ENCODE results near the gene OR52M1. TPM values are rescaled to one million over a fixed set of nuclear protein-coding genes. Genes with fewer than 3 reads are reported as not detected.

The OR52M1 gene
- total RNA-seq (not detected), polyA plus RNA-seq (not detected)
- long read RNA-seq, donor 1, result 0 reads
- long read RNA-seq, donor 2, result 0 reads
- long read RNA-seq, donor 3, result 0 reads
- long read RNA-seq, donor 4, result 0 reads
- long read RNA-seq, donor 5, result 0 reads
- long read RNA-seq, donor 6, result 0 reads
- long read RNA-seq, donor 7, result 0 reads
- long read RNA-seq, donor 8, partial matches to known transcripts, result 0 of 1 reads
- long read RNA-seq, donor 8, other reads (novel, unspliced or antisense), result 0 of 1 reads
- long read RNA-seq, donor 9, result 0 reads
- long read RNA-seq, donor 10, result 0 reads

- Histone ChIP-seq H3K9me3 (ENCODE audit: control insufficient read depth in 2 of 2, insufficient read depth in 1 of 2, low read length in 1 of 2) (no peaks in the 10 kb centered on the region), H3K4me3 (ENCODE audit: low read length in 2 of 2) (no peak within 1 kb of the TSS), H3K27ac (ENCODE audit: low read depth in 1 of 2, low read length in 1 of 2) (no peak within 1 kb of the TSS), H3K27me3 (ENCODE audit: control insufficient read depth in 2 of 2, insufficient read depth in 1 of 2, low read length in 1 of 2) (no peaks in the 10 kb centered on the region), H3K36me3 (ENCODE audit: control insufficient read depth in 2 of 2, insufficient read depth in 2 of 2, low read length in 1 of 2) (no peaks in the 10 kb centered on the region), H3K4me1 (ENCODE audit: control insufficient read depth in 2 of 2, insufficient read depth in 2 of 2, low read length in 2 of 2) (no peaks in the 10 kb centered on the region)
- DNase-seq (ENCODE audit: low read depth in 6 of 9, low spot score in 9 of 9), result no peak
- 95% methylated on average over 5 of the region's 5 CpGs for WGBS
Observed at GRCh38 chr11:4544891-4545290, at the start of gene OR52M1. Gene OR52M1, plus strand, starts transcription at chr11:4545191. Its CDS starts 0 bp downstream, at chr11:4545191.

- 80% methylated on average over 7 of the region's 7 CpGs for WGBS
- H3K27me3 ChIP-seq (ENCODE audit: control insufficient read depth in 2 of 2, insufficient read depth in 1 of 2, low read length in 1 of 2), result peaks cover 0 to 9% of the 10 kb centered on the region in 2 donors
- no peak overlapping the region for H3K4me3 ChIP-seq (ENCODE audit: low read length in 2 of 2)
- H3K4me1 ChIP-seq (ENCODE audit: control insufficient read depth in 2 of 2, insufficient read depth in 2 of 2, low read length in 2 of 2), result no peaks in the 10 kb centered on the region
- no peaks in the 10 kb centered on the region for H3K36me3 ChIP-seq (ENCODE audit: control insufficient read depth in 2 of 2, insufficient read depth in 2 of 2, low read length in 1 of 2)
- no peak overlapping the region for H3K27ac ChIP-seq (ENCODE audit: low read depth in 1 of 2, low read length in 1 of 2)
- H3K9me3 ChIP-seq (ENCODE audit: control insufficient read depth in 2 of 2, insufficient read depth in 1 of 2, low read length in 1 of 2), result no peaks in the 10 kb centered on the region
- DNase-seq (ENCODE audit: low read depth in 6 of 9, low spot score in 9 of 9), result no peak
Observed at GRCh38 chr11:4495487-4495886, 49.5 kb upstream of the OR52M1 start.

- 83% methylated on average over 6 of the region's 6 CpGs for WGBS
- Histone ChIP-seq H3K27me3 (ENCODE audit: control insufficient read depth in 2 of 2, insufficient read depth in 1 of 2, low read length in 1 of 2) (peaks cover 0 to 9% of the 10 kb centered on the region in 2 donors), H3K4me1 (ENCODE audit: control insufficient read depth in 2 of 2, insufficient read depth in 2 of 2, low read length in 2 of 2) (no peaks in the 10 kb centered on the region), H3K27ac (ENCODE audit: low read depth in 1 of 2, low read length in 1 of 2) (no peak overlapping the region), H3K4me3 (ENCODE audit: low read length in 2 of 2) (no peak overlapping the region), H3K9me3 (ENCODE audit: control insufficient read depth in 2 of 2, insufficient read depth in 1 of 2, low read length in 1 of 2) (no peaks in the 10 kb centered on the region), H3K36me3 (ENCODE audit: control insufficient read depth in 2 of 2, insufficient read depth in 2 of 2, low read length in 1 of 2) (no peaks in the 10 kb centered on the region)
- DNase-seq (ENCODE audit: low read depth in 6 of 9, low spot score in 9 of 9), result no peak
Observed at GRCh38 chr11:4495986-4496385, 49.0 kb upstream of the OR52M1 start.

GRCh38 chr11:4496557-4497248, 48.3 kb upstream of the OR52M1 start:
- Histone ChIP-seq H3K27ac (ENCODE audit: low read depth in 1 of 2, low read length in 1 of 2) (no peak overlapping the region), H3K4me1 (ENCODE audit: control insufficient read depth in 2 of 2, insufficient read depth in 2 of 2, low read length in 2 of 2) (no peaks in the 10 kb centered on the region), H3K36me3 (ENCODE audit: control insufficient read depth in 2 of 2, insufficient read depth in 2 of 2, low read length in 1 of 2) (no peaks in the 10 kb centered on the region), H3K4me3 (ENCODE audit: low read length in 2 of 2) (no peak overlapping the region), H3K27me3 (ENCODE audit: control insufficient read depth in 2 of 2, insufficient read depth in 1 of 2, low read length in 1 of 2) (peaks cover 0 to 9% of the 10 kb centered on the region in 2 donors), H3K9me3 (ENCODE audit: control insufficient read depth in 2 of 2, insufficient read depth in 1 of 2, low read length in 1 of 2) (no peaks in the 10 kb centered on the region)
- DNase-seq (ENCODE audit: low read depth in 6 of 9, low spot score in 9 of 9), result no peak
- WGBS, result 89% methylated on average over 15 of the region's 15 CpGs

GRCh38 chr11:4508886-4509285, 36.1 kb upstream of the OR52M1 start:
- 38% methylated on average over 2 of the region's 2 CpGs for WGBS
- Histone ChIP-seq H3K9me3 (ENCODE audit: control insufficient read depth in 2 of 2, insufficient read depth in 1 of 2, low read length in 1 of 2) (no peaks in the 10 kb centered on the region), H3K27ac (ENCODE audit: low read depth in 1 of 2, low read length in 1 of 2) (no peak overlapping the region), H3K4me3 (ENCODE audit: low read length in 2 of 2) (no peak overlapping the region), H3K4me1 (ENCODE audit: control insufficient read depth in 2 of 2, insufficient read depth in 2 of 2, low read length in 2 of 2) (no peaks in the 10 kb centered on the region), H3K36me3 (ENCODE audit: control insufficient read depth in 2 of 2, insufficient read depth in 2 of 2, low read length in 1 of 2) (no peaks in the 10 kb centered on the region), H3K27me3 (ENCODE audit: control insufficient read depth in 2 of 2, insufficient read depth in 1 of 2, low read length in 1 of 2) (no peaks in the 10 kb centered on the region)
- DNase-seq (ENCODE audit: low read depth in 6 of 9, low spot score in 9 of 9), result no peak

GRCh38 chr11:4511282-4512245, 33.4 kb upstream of the OR52M1 start:
- H3K27me3 ChIP-seq (ENCODE audit: control insufficient read depth in 2 of 2, insufficient read depth in 1 of 2, low read length in 1 of 2), result no peaks in the 10 kb centered on the region
- H3K9me3 ChIP-seq (ENCODE audit: control insufficient read depth in 2 of 2, insufficient read depth in 1 of 2, low read length in 1 of 2), result no peaks in the 10 kb centered on the region
- H3K27ac ChIP-seq (ENCODE audit: low read depth in 1 of 2, low read length in 1 of 2), result no peak overlapping the region
- H3K4me1 ChIP-seq (ENCODE audit: control insufficient read depth in 2 of 2, insufficient read depth in 2 of 2, low read length in 2 of 2), result no peaks in the 10 kb centered on the region
- no peaks in the 10 kb centered on the region for H3K36me3 ChIP-seq (ENCODE audit: control insufficient read depth in 2 of 2, insufficient read depth in 2 of 2, low read length in 1 of 2)
- DNase-seq (ENCODE audit: low read depth in 6 of 9, low spot score in 9 of 9), result no peak
- WGBS, result 91% methylated on average over 5 of the region's 5 CpGs
- H3K4me3 ChIP-seq (ENCODE audit: low read length in 2 of 2), result no peak overlapping the region

- Histone ChIP-seq H3K27me3 (ENCODE audit: control insufficient read depth in 2 of 2, insufficient read depth in 1 of 2, low read length in 1 of 2) (no peaks in the 10 kb centered on the region), H3K4me1 (ENCODE audit: control insufficient read depth in 2 of 2, insufficient read depth in 2 of 2, low read length in 2 of 2) (no peaks in the 10 kb centered on the region), H3K27ac (ENCODE audit: low read depth in 1 of 2, low read length in 1 of 2) (no peak overlapping the region), H3K36me3 (ENCODE audit: control insufficient read depth in 2 of 2, insufficient read depth in 2 of 2, low read length in 1 of 2) (no peaks in the 10 kb centered on the region), H3K4me3 (ENCODE audit: low read length in 2 of 2) (no peak overlapping the region), H3K9me3 (ENCODE audit: control insufficient read depth in 2 of 2, insufficient read depth in 1 of 2, low read length in 1 of 2) (no peaks in the 10 kb centered on the region)
- no peak for DNase-seq (ENCODE audit: low read depth in 6 of 9, low spot score in 9 of 9)
- WGBS, result 94% methylated on average over 1 of the region's 1 CpG
Observed at GRCh38 chr11:4514196-4514595, 30.8 kb upstream of the OR52M1 start.

GRCh38 chr11:4522339-4522738, 22.7 kb upstream of the OR52M1 start:
- no peak overlapping the region for H3K4me3 ChIP-seq (ENCODE audit: low read length in 2 of 2)
- no peak overlapping the region for H3K27ac ChIP-seq (ENCODE audit: low read depth in 1 of 2, low read length in 1 of 2)
- 45% methylated on average over 2 of the region's 2 CpGs for WGBS
- no peaks in the 10 kb centered on the region for H3K4me1 ChIP-seq (ENCODE audit: control insufficient read depth in 2 of 2, insufficient read depth in 2 of 2, low read length in 2 of 2)
- no peaks in the 10 kb centered on the region for H3K27me3 ChIP-seq (ENCODE audit: control insufficient read depth in 2 of 2, insufficient read depth in 1 of 2, low read length in 1 of 2)
- no peaks in the 10 kb centered on the region for H3K36me3 ChIP-seq (ENCODE audit: control insufficient read depth in 2 of 2, insufficient read depth in 2 of 2, low read length in 1 of 2)
- peak in 2 of 9 donors; percentile 3 to 21 for DNase-seq (ENCODE audit: low read depth in 6 of 9, low spot score in 9 of 9)
- no peaks in the 10 kb centered on the region for H3K9me3 ChIP-seq (ENCODE audit: control insufficient read depth in 2 of 2, insufficient read depth in 1 of 2, low read length in 1 of 2)

- Histone ChIP-seq H3K4me3 (ENCODE audit: low read length in 2 of 2) (no peak overlapping the region), H3K27ac (ENCODE audit: low read depth in 1 of 2, low read length in 1 of 2) (no peak overlapping the region), H3K27me3 (ENCODE audit: control insufficient read depth in 2 of 2, insufficient read depth in 1 of 2, low read length in 1 of 2) (no peaks in the 10 kb centered on the region), H3K4me1 (ENCODE audit: control insufficient read depth in 2 of 2, insufficient read depth in 2 of 2, low read length in 2 of 2) (no peaks in the 10 kb centered on the region), H3K36me3 (ENCODE audit: control insufficient read depth in 2 of 2, insufficient read depth in 2 of 2, low read length in 1 of 2) (no peaks in the 10 kb centered on the region), H3K9me3 (ENCODE audit: control insufficient read depth in 2 of 2, insufficient read depth in 1 of 2, low read length in 1 of 2) (no peaks in the 10 kb centered on the region)
- WGBS, result 88% methylated on average over 6 of the region's 6 CpGs
- no peak for DNase-seq (ENCODE audit: low read depth in 6 of 9, low spot score in 9 of 9)
Observed at GRCh38 chr11:4522752-4523151, 22.2 kb upstream of the OR52M1 start.

Data from thymus (tissue), 14 donors.